Urinary bladder (tissue), 4 donors: ENCODE measurements around the gene RIOK1. TPM values are rescaled to one million over a fixed set of nuclear protein-coding genes. Genes with fewer than 3 reads are reported as not detected.

Experiments used
- DNase-seq: peaks from one replicate; pipeline ENCODE4 v3.0.0-alpha.2; 2015; ENCODE audit errors: extremely low spot score
- H3K27ac ChIP-seq: one replicate; pipeline ENCODE4 v1.5.1; 2013; ENCODE audit warnings: low read depth, mild to moderate bottlenecking, moderate library complexity
- H3K36me3 ChIP-seq: one replicate; pipeline ENCODE4 v1.6.1; 2013; ENCODE audit warnings: mild to moderate bottlenecking, moderate library complexity; ENCODE audit not compliant: insufficient read depth
- H3K4me1 ChIP-seq: one replicate; pipeline ENCODE4 v1.6.1; 2013; ENCODE audit warnings: mild to moderate bottlenecking, moderate library complexity; ENCODE audit not compliant: insufficient read depth
- H3K4me3 ChIP-seq: one replicate; pipeline ENCODE4 v1.5.1; 2013; ENCODE audit warnings: low read depth, low read length
- WGBS: extraction: QIAGEN DNeasy Blood & Tissue Kit; methylation state at CpG from one replicate; pipeline ENCODE4 v1.1.7; 2013; 5-methylcytosine and 5-hydroxymethylcytosine counted together
- polyA plus RNA-seq: library from polyadenylated mRNA; stranded (reverse); fragments of 200-250 nt; gene quantifications from one replicate; pipeline ENCODE4 v1.2.3, GENCODE V29; 2013
- total RNA-seq: library from RNA; depleted of rRNA; stranded (reverse); fragments of >200 nt; gene quantifications from one replicate; pipeline ENCODE4 v1.2.3, GENCODE V29; 2014
- donor health status: healthy with polysubstance abuse.
- donor health status: healthy.

Gene RIOK1
- total and polyA plus RNA-seq, 2 donors = 17.5 to 26.3 TPM

DNA sequence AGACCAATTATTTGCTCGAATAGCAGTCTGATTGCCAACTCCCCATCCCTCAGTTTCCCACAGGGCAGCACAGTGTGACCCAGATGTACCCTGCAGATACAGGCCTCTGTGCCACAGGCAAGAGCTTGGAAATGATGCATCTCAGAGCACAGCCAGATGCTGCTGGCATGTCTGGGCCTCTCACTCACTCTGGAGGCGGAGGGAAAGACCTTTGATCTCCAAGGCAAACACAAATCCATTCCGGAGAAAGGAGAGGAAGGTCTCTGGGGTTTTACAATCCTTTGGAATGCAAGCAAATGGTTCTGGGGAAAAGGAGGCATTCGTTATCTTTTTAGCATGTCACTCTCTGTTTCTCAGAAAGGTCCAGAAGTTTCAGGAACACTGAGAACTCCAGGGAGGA, 74.2 kb downstream of the RIOK1 start:
- Histone ChIP-seq H3K36me3 (no peaks in the 10 kb centered on the region), H3K27ac (no peak overlapping the region), H3K4me1 (no peaks in the 10 kb centered on the region), H3K4me3 (no peak overlapping the region)
- DNase-seq = no peak
- 25% methylated on average over 4 of the region's 4 CpGs for WGBS

DNA sequence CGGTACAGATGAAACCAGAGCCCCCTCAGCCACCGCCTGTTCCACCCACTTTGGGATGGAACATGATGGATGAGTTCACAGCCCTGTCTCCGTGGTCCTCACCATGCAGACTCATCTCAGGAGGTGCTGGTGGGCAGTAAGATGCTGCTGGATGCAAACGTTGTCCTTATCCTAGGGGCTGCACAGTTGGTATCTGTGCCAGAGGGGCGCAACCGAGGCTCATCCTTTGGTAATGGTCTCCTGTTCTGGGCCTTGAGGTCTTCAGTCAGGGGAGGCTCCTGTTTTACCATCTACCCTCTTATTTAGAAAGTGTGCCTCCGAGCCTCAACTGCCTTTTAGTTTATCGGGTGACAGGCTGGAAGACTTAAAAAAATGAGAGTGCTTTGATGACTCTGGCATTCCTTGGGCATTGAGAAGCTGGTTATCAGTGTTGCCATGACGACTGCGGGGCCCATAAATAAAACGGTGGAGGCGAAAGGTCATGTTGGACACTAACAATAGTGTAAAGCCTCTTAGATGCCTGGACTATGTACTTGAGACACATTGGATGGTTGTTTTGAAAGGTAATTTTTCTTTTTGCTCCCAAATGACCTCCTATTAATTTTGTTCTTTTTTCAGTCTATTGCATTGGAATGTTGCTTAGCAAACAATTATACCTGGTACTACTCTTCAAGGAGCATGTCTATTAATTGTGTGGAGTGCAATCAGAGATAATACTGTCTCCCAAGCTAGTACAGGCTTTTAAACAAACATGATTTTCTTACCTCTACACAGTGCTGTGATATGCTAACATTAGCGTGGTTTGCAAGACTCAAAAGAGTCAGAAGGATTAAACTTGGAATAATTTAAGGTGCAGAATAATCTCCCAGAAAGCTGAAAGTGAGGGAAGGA, 77.6 kb downstream of the RIOK1 start:
- WGBS = 43% methylated on average over 13 of the region's 13 CpGs
- DNase-seq = no peak
- H3K4me3 ChIP-seq = no peak overlapping the region
- no peak overlapping the region for H3K27ac ChIP-seq
- no peaks in the 10 kb centered on the region for H3K4me1 ChIP-seq
- no peaks in the 10 kb centered on the region for H3K36me3 ChIP-seq

Other genes starting within 250 kb of the RIOK1 start
- gene SSR1, start 76.6 kb upstream of the RIOK1 start, total RNA-seq = 100.0 TPM
- gene SSR1, start 76.6 kb upstream of the RIOK1 start, polyA plus RNA-seq = 55.6 TPM
- not detected for gene CAGE1, start 66 bp upstream of the RIOK1 start, total RNA-seq
- gene CAGE1, start 66 bp upstream of the RIOK1 start, polyA plus RNA-seq = not detected
- 33.9 TPM for gene DSP, start 151.9 kb downstream of the RIOK1 start, total RNA-seq
- gene DSP, start 151.9 kb downstream of the RIOK1 start, polyA plus RNA-seq = 4.3 TPM
- 34.4 TPM for gene SNRNP48, start 200.4 kb downstream of the RIOK1 start, total RNA-seq
- gene SNRNP48, start 200.4 kb downstream of the RIOK1 start, polyA plus RNA-seq = 11.0 TPM